ENCODE results near the gene CST4.
"Not testable (repeated sequence)": the region's sequence is repeated elsewhere in the genome, so short reads cannot be mapped to it uniquely, and the experiment has no call there.

CST4 gene, protein sequence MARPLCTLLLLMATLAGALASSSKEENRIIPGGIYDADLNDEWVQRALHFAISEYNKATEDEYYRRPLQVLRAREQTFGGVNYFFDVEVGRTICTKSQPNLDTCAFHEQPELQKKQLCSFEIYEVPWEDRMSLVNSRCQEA

DNA sequence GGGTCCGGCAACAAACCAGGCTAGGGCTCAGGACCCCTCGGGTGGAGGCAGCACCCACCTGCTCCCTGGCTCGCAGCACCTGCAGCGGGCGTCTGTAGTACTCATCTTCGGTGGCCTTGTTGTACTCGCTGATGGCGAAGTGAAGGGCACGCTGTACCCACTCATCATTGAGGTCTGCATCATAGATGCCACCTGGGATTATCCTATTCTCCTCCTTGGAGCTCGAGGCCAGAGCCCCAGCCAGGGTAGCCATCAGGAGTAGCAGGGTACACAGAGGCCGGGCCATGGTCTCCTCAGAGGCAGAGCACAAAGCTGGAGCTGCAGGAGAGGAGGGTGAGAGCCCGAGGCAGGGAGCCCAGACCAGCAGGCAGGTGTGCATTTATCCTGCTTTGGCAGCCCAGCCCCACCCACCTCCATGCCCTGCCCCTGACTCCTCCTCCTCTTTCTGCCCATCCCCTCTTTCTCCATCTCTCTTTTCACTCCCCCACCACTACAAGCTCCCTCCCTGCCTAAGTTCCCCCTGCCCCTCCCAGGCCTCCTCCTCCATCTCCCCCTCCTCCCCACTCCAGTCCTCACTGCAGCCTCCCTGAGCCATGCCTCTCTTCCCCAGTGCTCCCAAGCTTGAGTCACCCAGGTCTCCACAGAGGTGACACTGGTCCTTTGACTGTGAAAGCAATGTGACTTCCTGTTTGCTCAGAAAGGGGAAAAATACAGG is at the start of gene CST4:
TSS of gene CST4 (minus strand) at position 355 of the 715 bp plus-strand sequence. CDS start at position 286, 69 bp downstream.
- not testable (repeated sequence) for DNase-seq (ENCODE audit: low spot score)

- not testable (repeated sequence) for DNase-seq (ENCODE audit: low spot score)
Measured at GRCh38 chr20:23735391-23735790, 46.6 kb upstream of the CST4 start.

GRCh38 chr20:23734949-23735348 is 46.1 kb upstream of the CST4 start:
- DNase-seq (ENCODE audit: low spot score): not testable (repeated sequence)

DNA sequence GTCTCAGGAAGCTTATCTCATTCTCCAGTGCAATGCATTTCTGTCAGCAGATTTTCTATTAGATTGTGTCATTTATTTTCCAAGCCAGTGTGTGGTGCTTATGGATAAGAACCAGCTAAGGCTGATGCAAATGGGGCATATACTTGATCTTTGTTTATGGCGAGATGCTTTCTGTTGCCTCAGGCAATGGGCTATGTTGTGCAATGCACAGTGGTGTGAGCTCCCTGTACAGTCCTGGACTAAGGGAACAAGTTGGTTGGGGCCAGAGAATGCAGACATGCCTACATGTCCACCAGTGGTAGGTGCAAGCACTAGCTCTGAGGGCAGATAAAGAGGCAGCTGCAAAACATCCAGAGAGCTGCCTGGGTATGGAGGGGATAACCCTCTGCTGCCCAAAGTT is 45.6 kb upstream of the CST4 start:
- DNase-seq (ENCODE audit: low spot score): not testable (repeated sequence)

DNA sequence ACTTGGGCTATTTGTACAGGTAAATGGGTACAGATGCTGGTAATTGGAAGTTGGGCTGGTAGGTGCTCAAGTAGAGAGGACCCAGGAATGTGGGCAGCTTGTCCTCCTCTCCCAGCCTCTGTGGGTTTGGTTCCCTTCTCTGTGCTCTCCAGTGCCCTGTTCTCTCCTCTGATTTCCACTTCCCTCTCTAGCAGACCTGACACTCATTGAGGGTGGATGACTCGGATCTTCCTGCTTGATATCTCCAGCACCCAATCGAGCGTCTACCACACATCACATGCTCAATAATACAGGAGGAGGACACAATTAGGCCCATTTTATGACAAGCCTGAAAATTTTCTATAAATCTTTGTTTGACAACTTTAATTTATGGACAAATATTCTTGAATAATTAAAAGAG is 38.2 kb upstream of the CST4 start:
- DNase-seq (ENCODE audit: low spot score): no peak

GRCh38 chr20:23725102-23725501 is 36.3 kb upstream of the CST4 start:
- no peak for DNase-seq (ENCODE audit: low spot score)

GRCh38 chr20:23723659-23724307 is 34.9 kb upstream of the CST4 start:
- DNase-seq (ENCODE audit: low spot score): not testable (repeated sequence)

GRCh38 chr20:23722851-23723250 is 34.0 kb upstream of the CST4 start:
- DNase-seq (ENCODE audit: low spot score): not testable (repeated sequence)

DNA sequence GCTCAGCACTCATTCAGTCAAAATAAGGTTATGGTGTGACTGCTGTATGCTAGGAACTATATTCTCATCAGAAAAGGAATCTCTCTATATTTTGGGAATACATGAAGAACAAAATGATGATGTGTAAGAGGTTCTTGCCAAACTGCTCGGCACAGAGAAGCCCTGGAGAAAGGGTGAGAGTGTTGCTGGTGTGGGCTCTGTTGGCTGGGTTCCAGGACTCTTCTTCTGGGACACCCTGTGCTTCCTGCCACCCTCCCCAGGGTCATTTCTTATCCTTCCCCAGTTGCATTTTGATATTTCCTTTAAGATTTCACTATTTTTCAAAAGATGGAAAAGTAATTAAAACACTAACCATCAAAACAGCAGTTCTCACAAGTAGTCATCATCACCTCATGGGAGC is 33.1 kb upstream of the CST4 start:
- DNase-seq (ENCODE audit: low spot score): no peak

DNA sequence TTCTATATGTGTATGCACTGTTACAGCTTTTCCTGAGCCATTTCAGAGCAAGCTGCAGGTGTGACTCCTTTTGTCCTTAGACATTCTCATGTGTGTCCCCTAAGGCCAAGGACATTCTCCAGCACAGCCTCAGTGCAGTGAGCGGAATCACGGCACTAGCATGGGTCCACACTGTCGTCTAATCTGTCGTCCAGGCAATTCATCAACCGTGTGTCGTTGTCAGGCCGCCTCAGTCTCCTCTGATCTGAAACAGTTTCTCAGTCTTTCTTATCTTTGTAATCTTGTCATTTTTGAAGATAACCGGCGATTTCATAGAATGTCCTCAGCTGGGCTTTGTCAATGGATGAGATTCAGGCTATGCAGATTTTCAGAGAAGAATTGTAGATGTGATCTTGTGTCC is 30.5 kb upstream of the CST4 start:
- DNase-seq (ENCODE audit: low spot score): not testable (repeated sequence)

- DNase-seq (ENCODE audit: low spot score): not testable (repeated sequence)
Measured at GRCh38 chr20:23711778-23712177, 22.9 kb upstream of the CST4 start.

DNA sequence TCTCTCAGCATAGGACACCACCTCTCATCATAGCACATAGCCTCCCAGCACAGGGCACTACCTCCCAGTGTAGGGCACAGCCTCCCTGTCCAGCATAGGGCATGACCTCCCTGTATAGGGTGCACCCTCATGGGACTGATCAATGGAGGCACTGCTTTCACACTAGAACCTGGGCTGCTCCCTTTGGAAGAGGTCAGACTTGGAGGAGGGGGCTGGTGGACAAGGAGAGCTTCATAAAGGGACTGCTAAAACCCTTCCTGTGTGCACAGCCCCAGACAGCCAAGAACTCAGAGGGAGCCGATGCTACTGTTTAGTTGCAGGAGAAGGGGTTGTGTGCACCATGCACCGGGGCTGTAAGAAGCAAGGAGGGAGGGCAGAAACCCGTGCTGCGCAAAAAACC is 21.9 kb upstream of the CST4 start:
- DNase-seq (ENCODE audit: low spot score): no peak

GRCh38 chr20:23705895-23706294 is 17.1 kb upstream of the CST4 start:
- DNase-seq (ENCODE audit: low spot score): no peak

- no peak for DNase-seq (ENCODE audit: low spot score)
Measured at GRCh38 chr20:23702021-23702420, 13.2 kb upstream of the CST4 start.

DNA sequence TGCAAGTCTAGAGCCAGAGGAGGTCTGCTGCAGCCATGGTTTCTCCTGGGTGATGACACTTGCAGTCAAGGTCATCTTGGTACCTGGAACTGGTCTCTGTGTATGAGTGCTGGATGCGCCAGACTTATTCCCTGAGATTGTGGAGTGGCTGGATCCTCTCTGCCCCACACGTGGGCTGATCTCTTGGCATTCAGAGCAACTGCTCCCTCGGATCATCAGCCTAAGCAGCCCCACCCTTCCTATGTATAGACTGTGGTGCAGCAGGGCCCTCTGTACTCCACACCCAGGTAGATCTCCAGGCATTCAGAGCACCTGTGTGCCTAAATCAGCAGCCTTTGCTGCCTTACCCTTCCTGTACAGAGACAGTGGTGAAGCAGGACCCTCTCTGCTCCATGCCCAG is 12.1 kb upstream of the CST4 start:
- no peak for DNase-seq (ENCODE audit: low spot score)

GRCh38 chr20:23697947-23698346 is 9.1 kb upstream of the CST4 start:
- no peak for DNase-seq (ENCODE audit: low spot score)

- DNase-seq (ENCODE audit: low spot score): not testable (repeated sequence)
Measured at GRCh38 chr20:23695068-23695395, 6.2 kb upstream of the CST4 start.

DNA sequence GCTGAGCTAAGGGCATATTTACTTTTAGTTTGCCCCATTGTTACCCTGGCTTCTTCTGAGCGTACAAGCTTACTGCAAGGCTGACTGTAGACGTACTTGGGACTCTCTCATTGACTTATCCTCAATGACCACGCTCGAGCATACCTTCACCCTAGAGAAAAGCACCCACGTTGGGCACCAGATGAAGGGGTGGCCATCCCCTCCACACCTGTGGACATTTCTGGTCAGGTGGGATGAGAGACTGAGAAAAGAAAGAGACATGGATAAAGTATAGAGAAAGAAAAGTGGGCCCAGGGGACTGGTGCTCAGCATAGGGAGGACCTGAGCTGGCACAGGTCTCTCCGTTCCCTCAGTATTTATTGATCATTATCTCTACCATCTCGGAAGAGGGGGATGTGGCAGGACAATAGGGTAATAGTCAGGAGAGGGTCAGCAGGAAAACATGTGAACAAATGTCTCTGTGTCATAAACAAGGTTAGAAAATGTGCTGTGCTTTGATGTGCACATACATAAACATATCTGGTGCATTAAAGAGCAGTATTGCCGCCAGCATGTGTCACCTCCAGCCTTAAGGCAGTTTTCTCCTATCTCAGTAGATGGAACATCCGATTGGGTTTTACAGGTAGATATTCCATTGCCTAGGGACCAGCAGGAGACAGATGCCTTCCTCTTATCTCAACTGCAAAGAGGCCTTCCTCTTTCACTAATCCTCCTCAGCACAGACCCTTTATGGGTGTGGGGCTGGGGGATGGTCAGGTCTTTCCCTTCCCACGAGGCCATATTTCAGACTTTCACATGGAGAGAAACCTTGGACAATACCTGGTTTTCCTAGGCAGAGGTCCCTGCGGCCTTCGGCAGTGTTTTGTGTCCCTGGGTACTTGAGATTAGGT is 5.6 kb upstream of the CST4 start:
- DNase-seq (ENCODE audit: low spot score): not testable (repeated sequence)

DNA sequence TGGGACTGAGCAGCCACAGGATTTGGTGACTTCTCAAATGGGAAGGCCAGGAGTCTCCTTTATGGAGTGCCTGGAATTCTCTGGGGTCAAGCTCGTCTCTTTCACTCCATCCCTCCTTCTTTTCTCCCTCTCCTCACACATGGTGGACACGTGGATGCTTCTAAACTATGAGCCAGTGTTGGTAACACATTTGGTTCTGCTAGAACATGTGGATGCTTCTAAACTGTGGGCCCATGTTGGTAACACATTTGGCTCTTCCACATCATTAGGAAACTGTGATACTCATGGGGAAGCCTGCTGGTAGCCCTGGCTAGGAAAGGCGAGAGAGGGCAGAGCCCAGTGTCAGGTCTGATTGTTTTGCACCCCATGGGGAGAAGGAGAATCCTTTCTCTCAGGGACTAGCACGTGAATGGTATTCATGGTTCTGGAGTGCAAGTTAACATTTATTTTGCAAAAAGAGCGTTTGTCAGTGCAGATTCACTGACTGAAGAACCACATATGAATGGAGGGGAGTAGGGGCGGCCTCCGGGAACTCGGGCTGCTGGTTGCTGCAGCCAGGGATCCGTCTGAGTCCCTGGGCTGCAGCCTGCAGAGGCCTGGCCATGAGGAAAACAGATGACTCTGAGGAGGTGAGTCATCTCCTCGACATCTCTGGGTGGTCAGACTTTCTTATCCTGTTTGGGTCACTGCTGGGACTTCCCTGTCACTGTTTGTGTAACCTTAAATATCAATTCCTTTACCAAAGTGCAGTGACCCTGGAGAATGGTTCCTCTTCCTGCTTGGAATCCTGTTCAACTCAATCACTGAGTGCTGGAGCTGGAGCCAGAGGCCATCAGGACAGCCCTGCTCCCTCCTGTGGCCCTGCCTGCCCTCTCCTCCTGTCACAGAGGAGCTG is 4.1 kb upstream of the CST4 start:
- not testable (repeated sequence) for DNase-seq (ENCODE audit: low spot score)

DNA sequence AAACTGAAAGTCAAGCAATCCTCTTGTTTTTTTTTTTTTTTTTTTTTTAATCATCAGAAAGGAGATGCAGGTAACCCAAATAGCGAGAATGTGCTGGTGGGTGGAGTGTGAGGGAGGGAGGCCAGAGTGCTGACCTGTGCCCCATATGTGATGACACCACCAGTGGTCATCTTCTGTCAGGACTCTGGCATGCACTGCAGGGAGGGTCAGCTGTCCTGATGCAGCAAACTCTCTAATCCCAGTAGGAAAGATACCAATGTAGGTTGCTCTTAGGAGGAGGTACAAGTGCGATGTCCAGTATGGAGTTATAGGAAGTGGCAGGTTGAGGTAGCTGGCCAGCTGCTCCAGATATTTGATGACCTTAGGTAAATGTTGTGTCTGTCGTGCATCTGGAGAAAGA is 2.8 kb upstream of the CST4 start:
- no peak for DNase-seq (ENCODE audit: low spot score)

GRCh38 chr20:23690581-23690980 is 1.7 kb upstream of the CST4 start:
- DNase-seq (ENCODE audit: low spot score): no peak

- no peak for DNase-seq (ENCODE audit: low spot score)
Measured at GRCh38 chr20:23689399-23689690, 507 bp upstream of the CST4 start.
